Fibroblast of upper back skin (primary cell): Measurements from ENCODE around the gene PPP1R7.
"Not testable (repeated sequence)": the region's sequence is repeated elsewhere in the genome, so short reads cannot be mapped to it uniquely, and the experiment has no call there.

Experiments used
- DNase-seq: peaks from one replicate; pipeline ENCODE4 v3.0.0-alpha.2; 2013

PPP1R7 gene

DNA sequence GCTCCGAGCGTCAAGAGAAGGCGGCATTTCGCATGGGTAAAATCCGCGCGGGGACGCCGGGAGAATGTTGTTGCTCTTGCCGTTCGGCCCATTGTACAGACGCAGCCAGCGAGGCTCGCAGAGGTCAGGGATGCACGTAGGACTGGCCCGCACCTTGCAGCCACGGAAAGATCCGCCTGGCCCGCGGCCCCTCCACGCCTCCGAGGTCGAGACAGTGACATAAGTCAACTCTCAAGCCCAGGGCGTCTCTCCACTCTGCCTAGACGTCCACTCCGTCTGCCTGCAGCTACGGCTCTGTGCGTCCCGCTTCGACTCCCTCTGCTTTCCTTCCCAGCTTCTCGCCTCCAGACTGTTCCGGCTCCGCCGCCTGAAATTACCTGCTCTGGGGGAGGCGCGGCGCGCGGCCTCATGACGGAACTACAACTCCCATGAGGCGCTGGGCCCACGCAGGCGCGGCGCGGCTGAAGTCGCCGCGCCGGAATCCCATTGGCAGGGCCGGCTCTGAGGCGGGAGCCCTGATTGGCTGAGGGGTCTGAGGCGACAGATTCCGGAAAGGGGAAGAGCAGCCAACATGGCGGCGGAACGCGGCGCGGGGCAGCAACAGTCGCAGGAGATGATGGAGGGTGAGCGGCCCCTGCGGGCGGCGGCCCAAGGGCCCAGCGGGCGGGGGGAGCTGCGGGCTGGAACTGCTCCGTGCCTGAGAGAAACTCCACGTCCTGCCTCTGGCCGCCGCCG is at the start of gene PPP1R7:
TSS of gene PPP1R7 (plus strand) at position 543 of the 735 bp plus-strand sequence. CDS start at position 572, 29 bp downstream.
- peak; percentile 91 for DNase-seq

DNA sequence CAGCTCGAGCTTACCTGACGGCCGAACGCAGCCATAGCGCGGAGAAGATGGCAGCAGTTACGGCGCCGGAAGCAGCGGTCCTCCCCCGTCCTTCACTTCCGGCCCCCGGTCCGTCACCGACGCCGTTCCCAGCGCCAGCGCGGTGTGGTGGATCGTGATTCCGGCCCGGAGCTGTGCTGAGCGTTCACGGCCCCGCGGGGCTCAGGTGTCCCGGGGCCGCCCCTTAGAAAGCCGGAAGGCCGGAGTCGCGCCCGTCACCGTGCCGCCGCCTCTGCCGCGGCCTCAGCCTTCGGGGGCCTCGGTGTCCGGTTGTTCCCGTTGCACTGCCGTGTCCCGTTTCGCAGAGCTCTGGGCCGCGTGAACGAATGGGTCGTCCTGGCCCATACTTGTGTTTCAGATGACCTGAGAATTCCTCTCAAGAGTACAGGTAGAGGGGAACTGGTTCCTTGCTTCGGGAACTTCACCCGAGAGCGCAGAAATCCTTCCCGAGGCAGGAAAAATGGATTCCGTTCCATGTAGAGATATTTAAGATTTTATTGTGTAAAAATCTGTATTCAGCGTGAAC is 47.9 kb upstream of the PPP1R7 start, which contains the start of gene MTERF4:
TSS of gene MTERF4 (minus strand) at position 49 of the 565 bp plus-strand sequence. CDS start at position 35, 14 bp downstream.
- peak; percentile 77 for DNase-seq

- no peak for DNase-seq
Observed at GRCh38 chr2:241103176-241103595, 47.1 kb upstream of the PPP1R7 start.

GRCh38 chr2:241104611-241105010 is 45.7 kb upstream of the PPP1R7 start:
- DNase-seq = not testable (repeated sequence)

DNA sequence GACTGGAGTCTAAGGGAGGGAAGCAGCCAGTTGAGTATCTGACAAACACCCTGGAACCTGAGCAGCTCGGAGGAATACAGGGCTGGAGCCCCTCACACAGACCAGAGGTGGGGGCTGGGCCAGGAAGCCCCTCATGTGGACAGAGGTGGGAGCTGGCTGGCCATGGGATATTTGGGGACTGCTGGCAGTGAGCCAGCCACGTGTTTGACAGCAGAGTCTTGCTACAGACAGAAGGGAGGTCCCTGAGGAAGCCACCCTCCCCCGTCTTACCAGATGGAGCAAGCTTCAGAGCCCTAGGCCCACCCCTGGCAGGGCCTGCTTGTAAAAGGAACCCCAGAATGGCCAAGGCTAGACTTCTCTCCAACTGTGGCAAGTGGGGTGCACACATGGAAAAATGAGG is 44.6 kb upstream of the PPP1R7 start:
- DNase-seq = no peak

- DNase-seq = no peak
Observed at GRCh38 chr2:241107031-241107783, 43.1 kb upstream of the PPP1R7 start.

- DNase-seq = no peak
Observed at GRCh38 chr2:241108271-241109209, 41.7 kb upstream of the PPP1R7 start.

- DNase-seq = no peak
Observed at GRCh38 chr2:241109210-241110088, 40.8 kb upstream of the PPP1R7 start.

GRCh38 chr2:241110089-241110606 is 40.1 kb upstream of the PPP1R7 start:
- DNase-seq = no peak

GRCh38 chr2:241110607-241111439 is 39.4 kb upstream of the PPP1R7 start:
- DNase-seq = no peak

DNA sequence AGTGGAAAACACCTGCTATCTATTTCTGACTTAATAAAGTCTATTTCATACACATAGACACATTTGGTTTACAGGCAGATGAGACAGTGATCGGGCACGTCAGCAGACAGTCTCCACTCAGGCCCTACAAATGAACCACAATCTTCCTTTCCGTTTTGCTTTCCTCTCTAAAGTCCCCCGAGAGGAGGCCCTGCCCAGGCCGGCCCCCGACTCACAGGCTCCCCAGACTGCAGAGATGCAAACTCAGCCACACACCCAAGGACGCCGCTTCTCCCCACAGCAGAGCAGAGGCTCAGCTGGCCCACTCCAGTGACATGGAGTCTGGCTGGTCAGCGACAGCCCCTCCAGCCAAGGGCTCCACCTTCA is 38.8 kb upstream of the PPP1R7 start:
- no peak for DNase-seq

- DNase-seq = no peak
Observed at GRCh38 chr2:241112046-241112445, 38.2 kb upstream of the PPP1R7 start.

DNA sequence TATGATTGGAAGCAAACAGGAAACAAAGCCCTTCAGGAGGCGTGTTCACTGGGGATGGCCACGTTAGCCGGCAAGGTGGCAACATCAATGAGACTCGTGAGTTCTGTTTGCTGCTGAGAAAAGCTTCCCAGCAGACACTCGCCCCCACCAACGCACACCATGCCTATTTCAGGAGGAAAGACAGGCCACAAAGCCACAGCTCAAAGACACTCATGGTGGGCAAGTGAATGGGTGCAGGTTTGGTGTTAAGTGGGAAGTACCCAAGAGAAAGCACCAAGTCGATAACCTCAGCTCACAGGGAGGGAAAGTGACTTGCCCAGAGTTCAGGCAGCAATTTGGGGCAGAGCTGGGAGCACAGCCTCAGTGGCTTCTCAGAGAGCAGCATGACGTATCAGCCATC is 37.7 kb upstream of the PPP1R7 start:
- DNase-seq = no peak

GRCh38 chr2:241114836-241115235 is 35.4 kb upstream of the PPP1R7 start:
- no peak for DNase-seq

- no peak for DNase-seq
Observed at GRCh38 chr2:241115361-241115760, 34.9 kb upstream of the PPP1R7 start.

DNA sequence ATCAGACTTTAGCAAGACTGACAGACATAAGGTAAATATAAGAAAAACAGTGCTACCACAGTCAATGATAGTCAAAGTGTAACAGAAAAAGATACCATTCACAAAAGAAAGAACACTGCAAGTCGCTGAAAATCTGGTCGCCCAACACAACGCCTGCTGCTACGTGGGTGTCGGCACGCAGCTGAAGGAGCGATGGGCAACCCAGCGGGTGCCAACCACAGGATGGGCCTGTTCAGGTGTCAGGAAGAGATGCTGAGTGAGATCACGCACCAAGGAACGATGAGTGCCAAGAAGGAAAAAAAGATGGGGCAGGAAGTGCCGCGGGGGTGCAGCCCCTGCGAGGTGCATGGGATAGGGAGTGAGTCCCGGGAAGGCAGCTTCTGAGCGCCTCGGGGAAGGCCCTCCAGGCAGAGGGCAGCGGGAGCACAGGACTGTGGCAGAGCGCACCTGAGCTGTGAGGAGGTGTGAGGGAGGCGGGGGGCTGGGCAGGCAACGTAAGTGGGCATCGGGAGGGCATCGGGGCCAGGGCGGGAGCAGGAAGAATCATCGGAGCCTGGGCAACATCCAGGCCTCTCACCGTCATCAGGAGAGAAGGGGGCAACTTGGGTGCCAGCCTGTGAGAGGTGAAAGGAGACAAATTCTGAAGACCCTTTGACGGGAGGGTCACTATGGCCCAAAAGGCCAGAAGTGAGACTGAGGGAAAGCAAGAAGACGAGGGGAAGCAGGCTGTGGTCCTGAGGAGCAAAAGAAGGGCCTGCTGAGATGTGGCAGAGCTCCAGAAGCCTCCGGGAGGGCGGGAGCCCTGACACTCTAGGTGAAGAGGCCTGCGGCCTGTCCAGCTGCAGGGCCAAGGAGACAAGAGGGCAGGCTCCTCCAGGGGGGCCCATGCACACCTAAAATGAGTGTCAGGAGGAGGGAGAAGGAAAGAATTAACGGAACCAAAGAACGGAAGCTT is 33.4 kb upstream of the PPP1R7 start:
- no peak for DNase-seq

GRCh38 chr2:241118737-241119505 is 31.3 kb upstream of the PPP1R7 start:
- DNase-seq = no peak

GRCh38 chr2:241120440-241120839 is 29.8 kb upstream of the PPP1R7 start:
- no peak for DNase-seq
